Central memory CD8-positive, alpha-beta T cell (primary cell): ENCODE data around the gene EEF1G.
"Not testable (repeated sequence)": the region's sequence is repeated elsewhere in the genome, so short reads cannot be mapped to it uniquely, and the experiment has no call there.

Source experiments
- ATAC-seq: fragments of 150-1000 bp; cut with Tn5 transposase; replicated peaks from 2 replicates; pipeline ENCODE4 v1.10.0; 2022; ENCODE audit warnings: mild to moderate bottlenecking, moderate FRiP score, moderate number of reproducible peaks; ENCODE audit not compliant: poor library complexity, severe bottlenecking; ENCODE audit errors: extremely low read depth
- DNase-seq, 2 donors: peaks; one replicate each; pipeline ENCODE4 v3.0.0; 2021; ENCODE audit warnings: low spot score in 2 of 2
- H3K27ac Mint-ChIP-seq: one replicate; pipeline ENCODE4 v1.8.0; 2022; ENCODE audit warnings: low read depth, mild to moderate bottlenecking, moderate library complexity, mixed read lengths
- H3K27me3 Mint-ChIP-seq: one replicate; pipeline ENCODE4 v1.8.0; 2022; ENCODE audit warnings: mixed read lengths
- H3K36me3 Mint-ChIP-seq: one replicate; pipeline ENCODE4 v1.8.0; 2022; ENCODE audit warnings: mild to moderate bottlenecking, moderate library complexity, mixed read lengths; ENCODE audit not compliant: insufficient read depth
- H3K4me1 Mint-ChIP-seq: one replicate; pipeline ENCODE4 v1.8.0; 2022; ENCODE audit warnings: mixed read lengths
- H3K4me3 Mint-ChIP-seq: one replicate; pipeline ENCODE4 v1.8.0; 2022; ENCODE audit warnings: mild to moderate bottlenecking, moderate library complexity, mixed read lengths
- H3K9me3 Mint-ChIP-seq: one replicate; pipeline ENCODE4 v1.8.0; 2022; ENCODE audit warnings: mixed read lengths

The EEF1G gene

GRCh38 chr11:62567018-62567633 lies 6.6 kb downstream of the EEF1G start:
- peak overlapping the region; percentile 83 for H3K27ac Mint-ChIP-seq
- ATAC-seq (no peak), DNase-seq (no peak)
- H3K4me1 Mint-ChIP-seq: peaks cover 34% of the 10 kb centered on the region
- H3K27me3 Mint-ChIP-seq: no peaks in the 10 kb centered on the region
- H3K9me3 Mint-ChIP-seq: no peaks in the 10 kb centered on the region
- peaks cover 63% of the 10 kb centered on the region for H3K36me3 Mint-ChIP-seq
- H3K4me3 Mint-ChIP-seq: peak overlapping the region; percentile 25

GRCh38 chr11:62566247-62566646 lies 7.4 kb downstream of the EEF1G start:
- peaks cover 34% of the 10 kb centered on the region for H3K4me1 Mint-ChIP-seq
- H3K9me3 Mint-ChIP-seq: no peaks in the 10 kb centered on the region
- no peaks in the 10 kb centered on the region for H3K27me3 Mint-ChIP-seq
- no peak overlapping the region for H3K4me3 Mint-ChIP-seq
- ATAC-seq (no peak), DNase-seq (no peak)
- no peak overlapping the region for H3K27ac Mint-ChIP-seq
- H3K36me3 Mint-ChIP-seq: peaks cover 61% of the 10 kb centered on the region

- peaks cover 60% of the 10 kb centered on the region for H3K36me3 Mint-ChIP-seq
- H3K4me1 Mint-ChIP-seq: peaks cover 36% of the 10 kb centered on the region
- no peak overlapping the region for H3K27ac Mint-ChIP-seq
Observed at GRCh38 chr11:62565100-62565802, 8.4 kb downstream of the EEF1G start.

GRCh38 chr11:62561677-62562230 lies 11.9 kb downstream of the EEF1G start:
- DNase-seq, H3K9me3 Mint-ChIP-seq, H3K4me3 Mint-ChIP-seq, H3K27ac Mint-ChIP-seq, ATAC-seq, H3K27me3 Mint-ChIP-seq: not testable (repeated sequence)
- Mint-ChIP-seq H3K36me3 (peaks cover 58% of the 10 kb centered on the region), H3K4me1 (peaks cover 55% of the 10 kb centered on the region)

More at GRCh38 chr11:62565100-62565802, 8.4 kb downstream of the EEF1G start:
- H3K4me3 Mint-ChIP-seq: no peak overlapping the region
- H3K27me3 Mint-ChIP-seq: no peaks in the 10 kb centered on the region
- ATAC-seq: no peak
- H3K9me3 Mint-ChIP-seq: no peaks in the 10 kb centered on the region
- DNase-seq: no peak

GRCh38 chr11:62560566-62561103 lies 13.1 kb downstream of the EEF1G start:
- H3K27ac Mint-ChIP-seq: no peak overlapping the region
- ATAC-seq (no peak), DNase-seq (peak in 1 of 2 donors; percentile 69)
- peaks cover 58% of the 10 kb centered on the region for H3K4me1 Mint-ChIP-seq
- H3K36me3 Mint-ChIP-seq: peaks cover 55% of the 10 kb centered on the region
- no peak overlapping the region for H3K4me3 Mint-ChIP-seq
- H3K9me3 Mint-ChIP-seq: no peaks in the 10 kb centered on the region
- H3K27me3 Mint-ChIP-seq: no peaks in the 10 kb centered on the region

- H3K9me3 Mint-ChIP-seq, ATAC-seq, H3K27me3 Mint-ChIP-seq, DNase-seq: not testable (repeated sequence)
- H3K4me3 Mint-ChIP-seq: peak overlapping the region; percentile 78
- peaks cover 60% of the 10 kb centered on the region for H3K36me3 Mint-ChIP-seq
- H3K27ac Mint-ChIP-seq: peak overlapping the region; percentile 97
- H3K4me1 Mint-ChIP-seq: peaks cover 68% of the 10 kb centered on the region
Observed at GRCh38 chr11:62559626-62560025, 14.1 kb downstream of the EEF1G start.

DNA sequence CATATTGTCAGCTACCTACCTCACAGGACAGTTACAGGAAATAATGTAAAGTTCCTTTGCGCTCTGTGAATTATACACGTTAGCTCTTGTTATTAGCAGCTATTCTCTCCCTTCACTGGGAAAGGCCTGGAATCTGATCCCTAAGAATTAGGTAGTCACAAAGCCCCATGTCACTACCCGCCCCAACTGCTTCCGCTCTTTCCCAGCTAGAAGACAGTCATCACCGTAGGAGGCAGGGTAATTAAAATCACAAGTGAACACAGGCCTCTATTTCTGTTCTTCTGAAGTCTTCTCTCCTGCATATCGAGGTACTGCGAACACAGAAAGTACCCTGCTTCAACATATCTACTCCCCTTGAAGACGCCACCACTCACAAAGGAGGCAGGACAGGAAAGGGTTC lies 14.5 kb downstream of the EEF1G start:
- peak overlapping the region; percentile 78 for H3K4me3 Mint-ChIP-seq
- ATAC-seq: no peak
- no peak for DNase-seq
- H3K36me3 Mint-ChIP-seq: peaks cover 60% of the 10 kb centered on the region
- H3K27me3 Mint-ChIP-seq: no peaks in the 10 kb centered on the region
- no peaks in the 10 kb centered on the region for H3K9me3 Mint-ChIP-seq
- H3K4me1 Mint-ChIP-seq: peaks cover 72% of the 10 kb centered on the region
- H3K27ac Mint-ChIP-seq: peak overlapping the region; percentile 97

GRCh38 chr11:62558669-62559068 lies 15.0 kb downstream of the EEF1G start:
- peak overlapping the region; percentile 78 for H3K4me3 Mint-ChIP-seq
- H3K27ac Mint-ChIP-seq: peak overlapping the region; percentile 97
- H3K4me1 Mint-ChIP-seq: peaks cover 78% of the 10 kb centered on the region
- no peaks in the 10 kb centered on the region for H3K27me3 Mint-ChIP-seq
- peaks cover 54% of the 10 kb centered on the region for H3K36me3 Mint-ChIP-seq
- no peaks in the 10 kb centered on the region for H3K9me3 Mint-ChIP-seq
- ATAC-seq (no peak), DNase-seq (no peak)

DNA sequence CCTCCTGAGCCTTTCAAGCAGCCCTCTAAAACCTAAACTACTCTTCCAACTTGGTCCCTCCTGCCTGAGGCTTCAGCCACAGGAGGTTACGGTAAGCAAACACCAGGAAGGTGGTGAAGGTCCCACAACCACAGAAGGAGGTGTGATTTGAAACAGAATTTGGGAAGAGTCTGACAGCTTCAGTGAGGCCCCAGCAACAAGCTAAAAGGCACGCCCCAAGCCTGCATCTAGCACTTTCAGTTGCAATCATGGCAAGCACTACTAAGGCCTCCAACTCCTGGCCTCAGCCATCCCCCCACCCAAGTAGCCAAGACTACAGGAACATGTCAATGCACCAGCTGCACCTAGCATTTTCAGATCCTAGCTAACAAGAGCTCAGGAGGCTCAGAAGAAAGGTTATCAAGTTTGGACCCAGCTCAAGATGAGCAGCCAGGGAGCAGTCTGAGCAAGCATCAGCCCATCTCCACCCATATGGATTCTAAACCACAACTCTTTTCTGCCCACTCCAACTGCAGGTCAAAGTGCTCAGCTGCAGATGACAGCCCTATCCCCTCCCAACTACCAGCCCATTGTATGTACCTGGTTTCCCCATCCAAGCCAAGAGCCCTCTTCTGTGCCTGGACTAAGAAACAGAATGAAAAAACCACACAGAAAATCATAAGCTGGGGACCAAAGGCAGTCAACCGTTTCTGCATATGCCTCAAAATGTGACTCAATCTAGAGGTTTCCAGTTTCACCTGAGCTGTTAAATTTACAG lies 16.6 kb downstream of the EEF1G start:
- H3K4me1 Mint-ChIP-seq: peaks cover 91% of the 10 kb centered on the region
- peaks cover 51% of the 10 kb centered on the region for H3K36me3 Mint-ChIP-seq
- H3K27ac Mint-ChIP-seq: peak overlapping the region; percentile 97
- no peaks in the 10 kb centered on the region for H3K27me3 Mint-ChIP-seq
- H3K4me3 Mint-ChIP-seq: peak overlapping the region; percentile 78
- ATAC-seq: peak; percentile 9
- no peaks in the 10 kb centered on the region for H3K9me3 Mint-ChIP-seq
- DNase-seq: peak in 1 of 2 donors; percentile 73

DNA sequence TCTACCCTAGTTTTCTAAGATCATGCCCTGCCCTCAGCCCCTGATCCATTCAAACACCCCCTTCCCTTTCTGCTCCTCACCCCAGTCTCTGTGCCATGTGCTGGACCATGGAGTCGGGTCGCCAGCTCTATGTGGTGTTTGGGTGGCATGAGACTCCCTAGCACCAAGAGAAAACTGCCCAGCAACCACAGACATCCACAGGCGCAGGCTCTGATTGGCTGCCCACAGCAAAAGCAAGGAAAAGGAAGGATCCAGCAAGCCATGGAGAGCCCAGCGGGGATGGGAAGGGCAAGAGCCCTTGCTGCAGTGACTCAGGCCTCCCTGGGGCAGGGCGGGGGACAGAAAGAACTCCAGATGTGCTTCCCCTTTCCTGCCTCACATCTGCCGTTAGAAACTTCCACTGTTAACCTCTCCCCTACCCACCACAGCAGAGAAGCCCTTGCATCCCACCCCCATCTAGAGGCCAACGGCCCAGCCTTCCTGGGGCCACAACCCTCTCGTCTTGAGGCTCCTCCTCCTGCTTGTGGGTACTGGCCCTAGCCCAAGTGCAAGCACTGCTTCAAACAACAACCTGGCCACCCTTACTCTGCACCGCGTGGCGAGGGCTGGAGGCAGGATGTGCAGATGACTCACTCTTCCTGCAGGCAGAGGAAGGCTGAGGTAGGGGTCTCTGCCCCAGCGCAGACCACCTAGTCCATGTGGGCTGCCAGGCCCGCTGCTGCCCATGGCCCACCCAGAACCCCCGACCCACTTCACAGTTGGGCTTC lies 17.4 kb downstream of the EEF1G start:
- Mint-ChIP-seq H3K9me3 (no peaks in the 10 kb centered on the region), H3K36me3 (peaks cover 52% of the 10 kb centered on the region), H3K27ac (peak overlapping the region; percentile 97), H3K4me3 (peak overlapping the region; percentile 78), H3K4me1 (peaks cover 91% of the 10 kb centered on the region), H3K27me3 (no peaks in the 10 kb centered on the region)
- DNase-seq: peak; percentile 67 to 86
- peak; percentile 59 for ATAC-seq

- no peaks in the 10 kb centered on the region for H3K9me3 Mint-ChIP-seq
- H3K36me3 Mint-ChIP-seq: peaks cover 47% of the 10 kb centered on the region
- no peaks in the 10 kb centered on the region for H3K27me3 Mint-ChIP-seq
- DNase-seq (peak in 1 of 2 donors; percentile 85), ATAC-seq (peak; percentile 54)
- H3K27ac Mint-ChIP-seq: peak overlapping the region; percentile 97
- peak overlapping the region; percentile 78 for H3K4me3 Mint-ChIP-seq
- peaks cover 93% of the 10 kb centered on the region for H3K4me1 Mint-ChIP-seq
Observed at GRCh38 chr11:62555464-62556107, 18.1 kb downstream of the EEF1G start.
